Mesenchymal stem cell (in vitro differentiated cells and primary cell): ENCODE measurements around the gene SNX25.

ENCODE experiments used
- DNase-seq: peaks from one replicate; pipeline ENCODE4 v3.0.0-alpha.2; 2013
- H2AFZ ChIP-seq: one replicate; pipeline ENCODE4 v1.6.1; 2013; ENCODE audit warnings: low read depth, mild to moderate bottlenecking, control low read depth, inconsistent platforms, low read length, moderate library complexity
- H2AK5ac ChIP-seq: 2 replicates; pipeline ENCODE4 v1.6.1; 2013; ENCODE audit warnings: low read length, moderate library complexity, mild to moderate bottlenecking, inconsistent platforms; ENCODE audit not compliant: severe bottlenecking
- H2BK120ac ChIP-seq: one replicate; pipeline ENCODE4 v1.6.1; 2013; ENCODE audit warnings: low read depth, mild to moderate bottlenecking, inconsistent platforms, low read length, moderate library complexity
- H2BK12ac ChIP-seq, 2 experiments: one replicate each; pipeline ENCODE4 v1.6.1; 2013; ENCODE audit warnings: inconsistent platforms in 2 of 2, low read length in 2 of 2, mild to moderate bottlenecking in 2 of 2, moderate library complexity in 2 of 2, control low read depth in 1 of 2
- H2BK15ac ChIP-seq: one replicate; pipeline ENCODE4 v1.6.1; 2013; ENCODE audit warnings: mild to moderate bottlenecking, low read depth, inconsistent platforms; ENCODE audit not compliant: poor library complexity, severe bottlenecking
- H2BK5ac ChIP-seq: 2 replicates; pipeline ENCODE4 v1.6.1; 2013; ENCODE audit warnings: low read depth, mild to moderate bottlenecking, low read length, control low read depth, inconsistent platforms; ENCODE audit not compliant: poor library complexity, severe bottlenecking
- H3K14ac ChIP-seq, 2 experiments: one replicate each; pipeline ENCODE4 v1.6.1; 2013; ENCODE audit warnings: inconsistent platforms in 2 of 2, low read length in 2 of 2, control low read depth in 1 of 2, mild to moderate bottlenecking in 1 of 2, moderate library complexity in 1 of 2
- H3K18ac ChIP-seq, 2 experiments: one replicate each; pipeline ENCODE4 v1.6.1; 2013; ENCODE audit warnings: inconsistent platforms in 2 of 2, low read length in 2 of 2, control low read depth in 1 of 2, low read depth in 1 of 2, mild to moderate bottlenecking in 1 of 2
- H3K23ac ChIP-seq, 2 experiments: one replicate each; pipeline ENCODE4 v1.6.1; 2013; ENCODE audit warnings: inconsistent platforms in 2 of 2, low read length in 2 of 2, mild to moderate bottlenecking in 2 of 2, moderate library complexity in 2 of 2, control low read depth in 1 of 2
- H3K27ac ChIP-seq: 2 replicates; pipeline ENCODE4 v1.5.1; 2013; ENCODE audit warnings: mild to moderate bottlenecking, moderate library complexity, low read length, control low read depth, inconsistent platforms; ENCODE audit not compliant: poor library complexity, severe bottlenecking
- H3K27me3 ChIP-seq, 2 experiments: 2 replicates each; pipeline versions ENCODE4 v1.6.1 to v1.7.0; 2013; ENCODE audit warnings: low read length in 2 of 2, mild to moderate bottlenecking in 2 of 2, moderate library complexity in 2 of 2, control low read depth in 1 of 2, inconsistent platforms in 1 of 2; ENCODE audit not compliant: control insufficient read depth in 1 of 2, insufficient read depth in 1 of 2
- H3K36me3 ChIP-seq, 2 experiments: 2 replicates each; pipeline versions ENCODE4 v1.6.1 to v1.7.0; 2013; ENCODE audit warnings: low read length in 2 of 2, control low read depth in 1 of 2, inconsistent platforms in 1 of 2, low read depth in 1 of 2, mild to moderate bottlenecking in 1 of 2; ENCODE audit not compliant: insufficient read depth in 2 of 2, control insufficient read depth in 1 of 2
- H3K4ac ChIP-seq, 2 experiments: one replicate each; pipeline ENCODE4 v1.6.1; 2013; ENCODE audit warnings: inconsistent platforms in 2 of 2, low read length in 2 of 2, mild to moderate bottlenecking in 2 of 2, moderate library complexity in 2 of 2, control low read depth in 1 of 2, low read depth in 1 of 2
- H3K4me1 ChIP-seq: 2 replicates; pipeline ENCODE4 v1.6.1; 2013; ENCODE audit warnings: low read depth, low read length, control low read depth; ENCODE audit not compliant: control insufficient read depth, insufficient read depth
- H3K4me2 ChIP-seq: 2 replicates; pipeline ENCODE4 v1.6.1; 2013; ENCODE audit warnings: low read length, mild to moderate bottlenecking, inconsistent platforms; ENCODE audit not compliant: poor library complexity, severe bottlenecking
- H3K4me3 ChIP-seq, 2 experiments: 2 replicates each; pipeline versions ENCODE4 v1.5.1 to v1.7.0; 2013; ENCODE audit warnings: low read length in 2 of 2, mild to moderate bottlenecking in 2 of 2, control low read depth in 1 of 2, low read depth in 1 of 2; ENCODE audit not compliant: insufficient read depth in 1 of 2
- H3K79me1 ChIP-seq: replicated peaks from 2 replicates; pipeline ENCODE4 v1.6.1; 2013; ENCODE audit warnings: mild to moderate bottlenecking, control low read depth, low read length, inconsistent platforms; ENCODE audit not compliant: poor library complexity, severe bottlenecking
- H3K9ac ChIP-seq: 2 replicates; pipeline ENCODE4 v1.7.0; 2013; ENCODE audit warnings: mild to moderate bottlenecking, low read length, moderate library complexity
- H3K9me3 ChIP-seq: 2 replicates; pipeline ENCODE4 v1.7.0; 2013; ENCODE audit warnings: mild to moderate bottlenecking, low read length; ENCODE audit not compliant: control insufficient read depth
- H4K8ac ChIP-seq: one replicate; pipeline ENCODE4 v1.6.1; 2013; ENCODE audit warnings: inconsistent platforms, mild to moderate bottlenecking, low read length, moderate library complexity
- H4K91ac ChIP-seq: one replicate; pipeline ENCODE4 v1.6.1; 2013; ENCODE audit warnings: mild to moderate bottlenecking, low read length, inconsistent platforms
- WGBS: methylation state at CpG from one replicate; pipeline ENCODE4 v1.1.7; 2013; ENCODE audit warnings: mixed read lengths; 5-methylcytosine and 5-hydroxymethylcytosine counted together

The SNX25 gene

DNA sequence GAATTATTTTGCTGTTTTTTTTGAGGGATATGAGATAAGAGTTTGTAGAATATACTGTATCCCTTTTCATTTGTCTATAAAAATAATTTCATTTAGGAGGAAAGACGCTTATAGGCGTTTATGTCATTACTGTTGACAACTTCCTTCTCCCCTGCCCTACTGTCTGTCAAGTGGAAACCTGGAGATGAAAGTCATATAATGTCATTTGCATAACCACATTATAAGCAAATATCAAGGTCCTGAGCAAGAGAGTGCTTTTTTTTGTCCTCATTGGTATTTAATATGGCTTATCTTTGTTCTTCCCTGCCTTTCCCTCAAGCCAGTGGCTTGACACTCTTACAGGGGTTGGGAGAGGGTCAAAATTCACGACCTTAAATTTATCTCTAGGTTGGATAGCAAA lies 130.5 kb downstream of the SNX25 start:
- Histone ChIP-seq H3K14ac (no peak overlapping the region), H3K18ac (no peak overlapping the region), H3K23ac (no peak overlapping the region), H3K27me3 (no peaks in the 10 kb centered on the region), H3K36me3 (peaks cover 9 to 21% of the 10 kb centered on the region in 2 experiments), H3K4me2 (no peak overlapping the region), H2AFZ (no peak overlapping the region), H3K9ac (no peak overlapping the region), H2BK120ac (no peak overlapping the region), H2BK12ac (no peak overlapping the region), H3K9me3 (no peaks in the 10 kb centered on the region), H3K4me3 (no peak overlapping the region), H3K4ac (no peak overlapping the region), H2BK5ac (no peak overlapping the region), H4K91ac (no peak overlapping the region), H3K79me1 (peaks cover 4% of the 10 kb centered on the region), H3K4me1 (peaks cover 5% of the 10 kb centered on the region), H3K27ac (no peak overlapping the region), H2AK5ac (no peak overlapping the region), H2BK15ac (no peak overlapping the region), H4K8ac (no peak overlapping the region)
- WGBS, result 86% methylated on average over 1 of the region's 3 CpGs
- no peak for DNase-seq

DNA sequence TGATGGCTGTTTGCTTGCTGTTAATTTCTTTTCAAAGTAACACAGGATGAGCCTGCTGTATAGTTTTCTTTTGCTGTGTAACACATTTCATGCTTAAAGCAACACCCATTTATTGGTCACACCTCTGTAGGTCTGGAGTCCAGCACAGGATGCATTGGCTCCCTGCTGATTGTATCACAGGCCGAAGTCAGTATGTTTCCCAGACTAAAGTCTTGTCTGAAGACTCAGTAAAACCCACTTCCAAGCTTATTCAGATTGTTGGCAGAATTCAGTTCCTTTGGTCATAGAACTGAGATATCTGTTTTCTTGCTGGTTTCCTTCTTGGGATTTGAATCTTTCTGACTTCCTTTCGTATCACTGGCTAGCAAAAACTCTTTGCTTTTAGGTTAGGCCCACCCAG lies 132.0 kb downstream of the SNX25 start:
- 86% methylated on average over 1 of the region's 2 CpGs for WGBS
- H3K36me3 ChIP-seq, result peaks cover 9 to 21% of the 10 kb centered on the region in 2 experiments
- H3K27me3 ChIP-seq, result no peaks in the 10 kb centered on the region
- H3K27ac ChIP-seq, result no peak overlapping the region
- no peak overlapping the region for H2BK5ac ChIP-seq
- H3K23ac ChIP-seq, result no peak overlapping the region
- H3K14ac ChIP-seq, result no peak overlapping the region
- DNase-seq, result no peak
- no peak overlapping the region for H2BK120ac ChIP-seq
- H3K4me3 ChIP-seq, result no peak overlapping the region
- no peak overlapping the region for H3K9ac ChIP-seq
- no peak overlapping the region for H2BK12ac ChIP-seq
- H3K9me3 ChIP-seq, result no peaks in the 10 kb centered on the region
- H2BK15ac ChIP-seq, result no peak overlapping the region
- H4K8ac ChIP-seq, result no peak overlapping the region
- H3K4me2 ChIP-seq, result no peak overlapping the region
- no peak overlapping the region for H4K91ac ChIP-seq
- no peak overlapping the region for H3K4ac ChIP-seq
- H2AK5ac ChIP-seq, result no peak overlapping the region
- peaks cover 3% of the 10 kb centered on the region for H3K4me1 ChIP-seq
- no peak overlapping the region for H3K18ac ChIP-seq
- no peak overlapping the region for H2AFZ ChIP-seq
- H3K79me1 ChIP-seq, result peaks cover 4% of the 10 kb centered on the region

DNA sequence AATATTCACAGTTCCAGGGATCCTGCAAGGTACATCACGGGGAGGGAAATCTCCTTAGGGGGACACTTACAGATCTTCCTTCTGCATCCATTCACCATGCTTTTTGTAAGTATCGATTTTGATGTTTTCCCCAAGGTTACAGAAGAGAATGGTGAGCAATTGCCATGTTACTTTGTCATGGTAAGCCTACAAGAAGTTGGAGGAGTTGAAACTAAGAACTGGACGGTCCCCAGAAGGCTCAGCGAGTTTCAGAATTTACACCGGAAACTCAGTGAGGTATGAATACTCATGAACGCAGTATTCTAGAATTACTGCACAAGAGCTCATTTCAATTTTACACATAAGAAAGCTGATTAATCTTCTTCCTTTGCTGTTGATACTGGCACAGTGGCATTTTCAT lies 132.4 kb downstream of the SNX25 start:
- Histone ChIP-seq H3K9me3 (no peaks in the 10 kb centered on the region), H3K4me1 (peaks cover 5% of the 10 kb centered on the region), H2BK12ac (no peak overlapping the region), H3K14ac (no peak overlapping the region), H2BK120ac (no peak overlapping the region), H2BK15ac (no peak overlapping the region), H3K79me1 (peaks cover 4% of the 10 kb centered on the region), H3K4me2 (no peak overlapping the region), H3K36me3 (peaks cover 9 to 23% of the 10 kb centered on the region in 2 experiments), H4K8ac (no peak overlapping the region), H3K4me3 (no peak overlapping the region), H2BK5ac (no peak overlapping the region), H3K18ac (no peak overlapping the region), H4K91ac (no peak overlapping the region), H2AFZ (no peak overlapping the region), H3K4ac (no peak overlapping the region), H3K27ac (no peak overlapping the region), H2AK5ac (no peak overlapping the region), H3K23ac (no peak overlapping the region), H3K27me3 (no peaks in the 10 kb centered on the region), H3K9ac (no peak overlapping the region)
- no peak for DNase-seq
- 97% methylated on average over 5 of the region's 6 CpGs for WGBS

DNA sequence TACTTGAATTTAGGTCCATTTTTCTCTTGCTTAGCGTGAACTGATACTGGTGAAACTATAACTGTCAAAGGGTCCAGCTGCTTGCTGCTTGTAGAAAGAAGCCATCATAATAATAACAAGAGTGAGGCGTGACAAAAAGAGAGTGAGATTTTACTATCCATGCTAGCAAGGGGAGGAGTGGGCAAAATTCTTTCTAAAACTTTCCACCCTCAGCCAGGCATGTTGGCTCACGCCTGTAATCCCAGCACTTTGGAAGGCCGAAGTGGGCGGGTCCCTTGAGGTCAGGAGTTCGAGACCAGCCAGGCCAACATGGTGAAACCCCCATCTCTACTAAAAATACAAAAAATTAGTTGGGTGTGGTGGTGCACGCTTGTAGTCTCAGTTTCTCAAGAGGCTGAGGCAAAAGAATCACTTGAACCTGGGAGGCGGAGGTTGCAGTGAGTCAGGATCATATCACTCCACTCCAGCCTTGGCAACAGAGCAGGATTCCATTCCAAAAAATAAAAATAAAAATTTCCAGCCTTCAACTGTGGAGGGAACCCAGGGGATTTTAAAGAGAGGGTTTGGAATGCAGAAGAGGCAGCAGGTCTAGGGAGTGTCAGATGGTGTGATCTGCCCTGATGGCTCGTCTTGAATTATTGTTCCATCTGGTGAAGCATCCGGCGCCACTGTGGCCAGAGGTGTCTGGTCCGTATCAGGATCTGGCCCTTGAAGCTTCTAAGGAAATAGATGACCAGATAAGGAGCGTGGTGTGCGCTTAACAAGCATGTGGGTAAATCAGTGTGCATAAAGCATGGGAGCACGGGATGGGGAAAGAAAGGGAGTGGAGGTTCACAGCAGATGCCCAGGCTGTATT lies 134.6 kb downstream of the SNX25 start:
- Histone ChIP-seq H2BK15ac (no peak overlapping the region), H2AFZ (no peak overlapping the region), H3K4me2 (no peak overlapping the region), H3K14ac (peak overlapping the region in 1 of 2 experiments; percentile 20), H3K23ac (no peak overlapping the region), H3K27me3 (no peaks in the 10 kb centered on the region), H4K8ac (no peak overlapping the region), H3K18ac (peak overlapping the region; percentile 14 to 30), H3K4me1 (peaks cover 5% of the 10 kb centered on the region), H4K91ac (no peak overlapping the region), H3K9ac (peak overlapping the region; percentile 80), H3K4me3 (peak overlapping the region in 1 of 2 experiments; percentile 60), H2BK12ac (peak overlapping the region in 1 of 2 experiments; percentile 30), H2BK120ac (no peak overlapping the region), H3K27ac (no peak overlapping the region), H3K4ac (no peak overlapping the region), H2BK5ac (no peak overlapping the region), H3K79me1 (peaks cover 2% of the 10 kb centered on the region), H3K36me3 (peaks cover 9 to 30% of the 10 kb centered on the region in 2 experiments), H2AK5ac (peak overlapping the region; percentile 31), H3K9me3 (no peaks in the 10 kb centered on the region)
- DNase-seq, result peak; percentile 81
- WGBS, result 29% methylated on average over 10 of the region's 15 CpGs
